HG03575 (cell line): ENCODE data around the gene WDR90.

Source experiments
- ATAC-seq: cut with Tn5 transposase; IDR thresholded peaks from one replicate; pipeline ENCODE4 v1.9.1; 2021; ENCODE audit not compliant: unreplicated experiment, insufficient number of reproducible peaks, low FRiP score; ENCODE audit errors: extremely low read depth

WDR90 gene

GRCh38 chr16:648781-649589, at the start of gene WDR90:
WDR90 (plus strand) TSS chr16:649365; CDS start chr16:649417, 52 bp downstream.
- ATAC-seq, result no peak

- ATAC-seq, result no peak
These were observed 48.4 kb upstream of the WDR90 start for GRCh38 chr16:600781-601180.

GRCh38 chr16:603933-604332, 45.2 kb upstream of the WDR90 start:
- ATAC-seq, result no peak

- no peak for ATAC-seq
These were observed 42.4 kb upstream of the WDR90 start for GRCh38 chr16:606656-607307.

- no peak for ATAC-seq
These were observed 41.1 kb upstream of the WDR90 start for GRCh38 chr16:608019-608418.

GRCh38 chr16:609316-609715, 39.8 kb upstream of the WDR90 start:
- ATAC-seq, result no peak

GRCh38 chr16:609984-610383, 39.2 kb upstream of the WDR90 start:
- no peak for ATAC-seq

GRCh38 chr16:610513-611381, 38.4 kb upstream of the WDR90 start:
- ATAC-seq, result no peak

GRCh38 chr16:615122-615521, 34.0 kb upstream of the WDR90 start:
- no peak for ATAC-seq

- ATAC-seq, result no peak
These were observed 32.2 kb upstream of the WDR90 start for GRCh38 chr16:616733-617586.

- ATAC-seq, result no peak
These were observed 31.3 kb upstream of the WDR90 start for GRCh38 chr16:617855-618254.

- ATAC-seq, result no peak
These were observed 29.6 kb upstream of the WDR90 start for GRCh38 chr16:619476-620100.

GRCh38 chr16:620700-621525, 28.3 kb upstream of the WDR90 start:
- ATAC-seq, result no peak

- ATAC-seq, result no peak
These were observed 27.5 kb upstream of the WDR90 start for GRCh38 chr16:621526-622105.

- no peak for ATAC-seq
These were observed 26.3 kb upstream of the WDR90 start for GRCh38 chr16:622920-623280.

- no peak for ATAC-seq
These were observed 24.6 kb upstream of the WDR90 start for GRCh38 chr16:624526-625070.
